GM19455 (cell line): ENCODE results near the gene TJP3.

Experiments used
- ATAC-seq: cut with Tn5 transposase; IDR thresholded peaks from one replicate; pipeline ENCODE4 v1.9.1; 2021; ENCODE audit not compliant: unreplicated experiment

TJP3 gene

DNA sequence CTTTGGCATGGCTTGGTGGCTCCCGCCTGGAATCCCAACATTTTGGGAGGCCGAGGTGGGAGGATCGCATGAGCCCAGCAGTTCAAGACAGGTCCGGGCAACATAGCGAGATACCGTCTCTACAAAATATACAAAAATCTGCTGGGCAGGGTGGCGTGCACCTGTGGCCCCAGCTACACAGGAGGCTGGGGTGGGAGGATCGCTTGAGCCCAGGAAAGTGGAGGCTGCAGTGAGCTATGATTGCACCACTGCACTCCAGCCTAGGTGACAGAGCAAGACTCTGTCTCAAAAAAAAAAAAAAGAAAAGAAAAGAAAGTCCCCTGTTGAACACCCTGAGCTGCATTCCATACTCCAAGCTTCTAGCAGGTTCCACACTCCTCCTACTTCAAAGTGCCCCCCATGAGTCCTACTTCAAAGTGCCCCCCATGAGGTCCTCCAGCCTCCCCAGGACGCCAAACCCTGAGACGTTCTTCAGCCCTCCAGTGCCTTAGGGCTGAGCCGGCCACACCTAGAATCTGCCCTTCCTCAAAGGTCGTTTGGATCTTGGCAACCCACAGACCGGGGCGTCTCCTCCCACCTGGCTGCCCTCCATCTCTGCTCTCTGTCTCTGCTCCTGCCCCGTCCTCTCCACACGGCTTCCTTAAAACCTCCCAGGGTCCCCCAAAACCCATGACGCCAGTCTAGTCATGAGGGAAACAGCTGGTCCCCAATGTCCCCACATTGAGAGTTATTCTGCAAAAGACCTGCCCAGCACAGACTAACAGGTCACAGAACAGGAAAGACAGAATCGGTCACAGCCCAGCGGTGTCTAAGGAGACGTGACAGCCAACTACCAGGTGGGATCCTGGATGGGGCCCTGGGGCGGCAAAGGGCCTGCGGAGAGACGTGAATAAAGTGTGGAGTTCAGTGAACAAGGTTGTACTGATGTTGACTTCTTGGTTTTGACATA lies 4.8 kb downstream of the TJP3 start:
- ATAC-seq: no peak

GRCh38 chr19:3716147-3716668 lies 8.0 kb downstream of the TJP3 start:
- ATAC-seq: no peak

DNA sequence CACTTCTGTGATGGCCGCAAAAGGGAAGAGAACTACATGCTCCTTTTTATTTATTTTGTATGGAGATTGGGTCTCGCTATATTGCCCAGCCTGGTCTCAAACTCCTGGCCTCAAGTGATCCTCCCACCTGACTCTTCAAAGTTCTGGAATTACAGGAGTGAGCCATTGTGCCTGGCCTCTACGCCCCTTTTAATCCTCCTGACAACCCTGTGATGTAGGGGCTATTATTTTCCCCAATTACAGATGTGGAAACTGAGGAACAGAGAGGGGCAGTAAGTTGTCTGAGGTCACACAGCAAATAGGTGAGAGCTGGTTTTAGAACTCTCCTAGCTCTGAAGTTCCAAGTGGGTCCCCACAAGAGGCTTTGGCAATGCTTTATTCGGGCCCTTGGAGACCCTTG lies 11.7 kb downstream of the TJP3 start:
- ATAC-seq: no peak

DNA sequence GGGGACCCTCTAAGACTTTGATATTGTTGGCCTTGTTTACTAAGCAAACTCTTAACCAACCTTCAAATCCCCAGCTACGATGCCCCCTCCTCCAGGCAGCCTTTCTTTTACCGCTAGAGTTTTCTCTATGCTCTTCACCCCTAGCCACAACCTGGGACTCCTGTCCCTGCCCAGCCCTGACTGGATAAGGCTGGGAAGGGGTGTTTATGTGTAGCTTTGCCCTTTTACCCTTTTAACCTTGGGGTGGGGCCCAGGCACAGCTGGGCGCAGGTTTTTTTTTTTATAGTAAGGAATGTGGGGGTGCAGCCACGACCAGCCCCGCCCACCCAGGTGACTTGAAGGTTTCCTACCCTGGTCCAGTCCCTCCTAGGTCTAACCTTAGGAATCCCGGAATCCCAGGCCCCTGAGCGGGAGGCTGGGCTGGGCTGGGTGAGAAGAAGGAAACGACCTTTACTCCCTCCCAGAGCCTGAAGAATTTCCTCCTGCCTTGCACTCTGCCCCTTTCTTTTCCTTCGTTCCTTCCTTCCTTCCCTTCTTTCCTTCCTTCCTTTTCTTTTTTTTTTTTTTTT lies 12.2 kb downstream of the TJP3 start:
- ATAC-seq: no peak

GRCh38 chr19:3721131-3721886 lies 13.1 kb downstream of the TJP3 start:
- no peak for ATAC-seq

GRCh38 chr19:3721887-3722442 lies 13.8 kb downstream of the TJP3 start:
- no peak for ATAC-seq

- ATAC-seq: no peak
These were observed 14.4 kb downstream of the TJP3 start for GRCh38 chr19:3722443-3723109.

- no peak for ATAC-seq
These were observed 14.9 kb downstream of the TJP3 start for GRCh38 chr19:3723110-3723488.

GRCh38 chr19:3723883-3724282 lies 15.7 kb downstream of the TJP3 start:
- no peak for ATAC-seq

DNA sequence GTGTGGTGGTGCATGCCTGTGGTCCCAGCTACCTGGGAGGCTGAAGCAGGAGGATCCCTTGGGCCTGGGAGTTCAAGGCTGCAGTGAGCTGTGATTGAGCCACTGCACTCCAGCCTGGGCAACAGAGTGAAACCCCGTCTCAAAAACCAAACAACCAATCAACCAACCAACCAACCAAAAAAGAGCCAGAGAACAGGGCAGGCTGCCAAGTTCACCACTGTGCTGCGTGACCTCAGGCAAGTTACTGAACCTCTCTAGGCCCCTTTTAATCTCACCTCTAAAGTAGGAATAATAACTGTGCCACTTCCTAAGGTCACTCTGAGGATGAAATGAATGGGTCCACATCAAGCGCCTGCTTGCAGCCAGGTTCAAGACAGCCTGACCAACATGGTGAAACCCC lies 16.9 kb downstream of the TJP3 start:
- ATAC-seq: no peak

- no peak for ATAC-seq
These were observed 17.6 kb downstream of the TJP3 start for GRCh38 chr19:3725640-3726310.

GRCh38 chr19:3730457-3730958 lies 22.3 kb downstream of the TJP3 start:
- no peak for ATAC-seq

DNA sequence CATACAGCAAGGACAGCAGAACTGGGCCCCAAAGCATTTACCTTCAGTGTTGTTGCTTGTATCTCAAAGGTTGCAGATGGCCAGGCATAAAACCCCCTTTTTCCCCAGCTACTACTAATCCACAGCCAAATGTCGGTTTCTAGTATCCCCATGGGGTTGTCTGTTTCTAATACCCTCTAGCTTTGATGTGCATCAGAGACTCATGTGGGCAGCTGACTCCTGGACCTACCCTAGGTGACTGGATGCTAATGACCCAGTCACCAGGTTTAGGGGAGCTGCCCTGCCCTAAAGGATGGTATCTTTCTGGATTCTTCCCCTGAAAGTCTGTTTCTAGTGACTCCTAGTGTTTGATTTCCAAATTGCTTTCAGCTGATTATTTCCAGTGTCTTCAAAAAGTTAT lies 23.9 kb downstream of the TJP3 start:
- ATAC-seq: no peak

DNA sequence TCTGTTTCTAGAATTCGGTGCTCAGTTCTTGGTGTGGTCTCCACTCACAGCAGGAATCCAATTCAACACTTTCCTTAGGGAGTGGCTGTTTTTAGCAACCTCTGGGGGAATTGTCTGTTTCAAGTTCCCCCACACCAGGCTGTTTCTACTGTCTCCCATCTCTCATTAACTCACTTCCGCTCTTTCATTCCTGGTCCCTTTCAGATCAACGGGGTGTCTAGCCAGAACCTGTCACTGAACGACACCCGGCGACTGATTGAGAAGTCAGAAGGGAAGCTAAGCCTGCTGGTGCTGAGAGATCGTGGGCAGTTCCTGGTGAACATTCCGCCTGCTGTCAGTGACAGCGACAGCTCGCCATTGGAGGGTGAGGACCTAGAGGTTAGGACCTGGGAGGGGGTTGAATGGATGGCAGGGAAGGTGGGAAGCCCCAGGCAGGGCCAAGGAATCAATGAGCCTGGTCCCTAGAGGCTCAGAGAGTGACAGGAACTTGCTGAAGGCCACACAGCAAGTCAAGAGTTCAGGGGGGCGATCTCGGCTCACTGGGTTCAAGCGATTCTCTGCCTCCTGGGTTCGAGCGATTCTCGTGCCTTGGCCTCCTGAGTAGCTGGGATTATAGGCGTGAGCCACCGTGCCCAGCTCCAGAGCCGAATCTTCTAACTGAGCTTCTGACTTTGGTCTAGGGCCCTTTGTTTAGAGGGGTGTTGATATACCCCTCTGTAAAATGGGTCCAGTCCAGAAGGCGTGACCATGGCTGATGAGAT lies 25.5 kb downstream of the TJP3 start:
- ATAC-seq: no peak

DNA sequence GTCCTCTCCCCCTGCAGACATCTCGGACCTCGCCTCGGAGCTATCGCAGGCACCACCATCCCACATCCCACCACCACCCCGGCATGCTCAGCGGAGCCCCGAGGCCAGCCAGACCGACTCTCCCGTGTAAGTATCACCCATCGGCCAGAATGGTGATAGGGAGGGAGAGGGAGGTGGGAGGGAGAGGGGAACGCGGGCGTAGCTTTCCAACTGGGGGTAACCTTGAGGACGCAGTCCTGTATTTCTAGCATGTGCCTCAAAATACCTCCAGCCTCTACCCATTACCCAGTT lies 26.1 kb downstream of the TJP3 start:
- no peak for ATAC-seq

- ATAC-seq: no peak
These were observed 28.0 kb downstream of the TJP3 start for GRCh38 chr19:3736106-3736724.

- ATAC-seq: no peak
These were observed 29.5 kb downstream of the TJP3 start for GRCh38 chr19:3737487-3738205.

GRCh38 chr19:3738477-3739220 lies 30.5 kb downstream of the TJP3 start:
- ATAC-seq: no peak
